Fibroblast of peridontal ligament (primary cell): ENCODE results near the gene TUBG1.
A peak's percentile ranks its signal among the peaks of the same experiment; 100 is the strongest.
"Not testable (repeated sequence)": the region's sequence is repeated elsewhere in the genome, so short reads cannot be mapped to it uniquely, and the experiment has no call there.

ENCODE experiments used
- DNase-seq: peaks from one replicate; pipeline ENCODE4 v3.0.0-alpha.2; 2010; ENCODE audit errors: extremely low read depth

Gene TUBG1

DNA sequence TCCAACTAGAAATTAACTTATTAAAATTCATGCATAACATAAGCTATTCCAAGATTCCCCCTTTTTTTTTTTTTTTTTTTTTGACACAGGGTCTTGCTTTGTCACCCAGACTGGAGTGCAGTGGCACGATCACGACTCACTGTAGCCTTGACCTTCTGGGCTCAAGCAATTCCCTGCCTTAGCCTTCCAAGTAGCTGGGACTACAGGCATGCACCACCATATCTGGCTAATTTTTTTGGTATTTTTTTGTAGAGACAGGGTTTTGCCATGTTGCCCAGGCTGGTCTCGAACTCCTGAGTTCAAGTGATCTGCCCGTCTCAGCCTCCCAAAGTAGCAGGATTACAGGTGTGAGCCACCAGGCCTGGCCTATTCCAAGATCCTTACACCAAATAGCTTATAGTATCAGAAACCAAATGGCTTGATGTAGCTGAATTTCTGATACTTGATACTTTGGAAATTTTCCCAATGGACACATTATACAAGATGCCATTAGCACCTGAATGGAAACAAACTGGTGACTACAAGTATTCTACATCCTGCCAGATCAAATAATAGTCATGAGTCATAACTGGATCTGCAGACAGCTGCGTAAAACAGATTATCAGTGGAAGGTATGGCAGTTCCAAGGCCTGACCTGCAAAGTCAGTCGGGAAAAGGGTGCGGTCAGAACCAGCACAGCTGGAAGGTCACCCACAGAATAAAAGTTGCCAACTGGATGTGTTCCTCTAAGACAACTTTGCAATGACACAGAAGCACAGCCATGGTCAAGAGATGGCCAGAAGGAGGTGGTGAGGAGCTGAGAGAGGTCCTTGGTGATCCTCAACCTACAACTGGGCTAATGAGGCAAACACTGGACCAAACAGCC lies 14.5 kb downstream of the TUBG1 start:
- no peak for DNase-seq

DNA sequence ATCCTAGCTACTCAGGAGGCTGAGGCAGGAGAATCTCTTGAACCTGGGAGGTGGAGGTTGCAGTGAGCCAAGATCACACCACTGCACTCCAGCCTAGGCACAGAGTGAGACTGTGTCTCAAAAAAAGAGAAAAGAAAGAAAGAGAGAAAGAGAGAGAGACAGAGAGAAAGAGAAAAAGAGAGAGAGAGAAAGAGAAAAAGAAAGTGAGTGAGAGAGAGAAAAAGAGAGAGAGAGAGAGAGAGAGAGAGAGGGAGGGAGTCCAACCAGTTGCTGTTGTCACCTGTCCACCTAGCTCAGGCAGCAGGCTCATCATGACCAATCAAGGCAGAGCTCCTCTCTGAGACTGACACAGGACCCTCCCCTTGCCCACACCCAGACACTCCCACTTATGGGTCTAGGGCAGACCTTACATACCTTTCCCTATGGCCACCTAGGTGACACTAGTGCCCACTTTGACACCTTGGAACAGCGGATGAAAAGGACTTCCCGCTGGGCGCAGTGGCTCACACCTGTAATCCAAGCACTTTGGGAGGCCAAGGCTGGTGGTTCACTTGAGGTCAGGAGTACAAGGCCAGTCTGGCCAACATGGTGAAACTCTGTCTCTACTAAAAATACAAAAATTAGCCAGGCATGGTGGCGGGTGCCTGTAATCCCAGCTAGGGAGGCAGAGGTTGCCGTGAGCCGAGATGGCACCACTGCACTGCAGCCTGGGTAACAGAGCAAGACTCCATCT lies 17.7 kb downstream of the TUBG1 start:
- not testable (repeated sequence) for DNase-seq

DNA sequence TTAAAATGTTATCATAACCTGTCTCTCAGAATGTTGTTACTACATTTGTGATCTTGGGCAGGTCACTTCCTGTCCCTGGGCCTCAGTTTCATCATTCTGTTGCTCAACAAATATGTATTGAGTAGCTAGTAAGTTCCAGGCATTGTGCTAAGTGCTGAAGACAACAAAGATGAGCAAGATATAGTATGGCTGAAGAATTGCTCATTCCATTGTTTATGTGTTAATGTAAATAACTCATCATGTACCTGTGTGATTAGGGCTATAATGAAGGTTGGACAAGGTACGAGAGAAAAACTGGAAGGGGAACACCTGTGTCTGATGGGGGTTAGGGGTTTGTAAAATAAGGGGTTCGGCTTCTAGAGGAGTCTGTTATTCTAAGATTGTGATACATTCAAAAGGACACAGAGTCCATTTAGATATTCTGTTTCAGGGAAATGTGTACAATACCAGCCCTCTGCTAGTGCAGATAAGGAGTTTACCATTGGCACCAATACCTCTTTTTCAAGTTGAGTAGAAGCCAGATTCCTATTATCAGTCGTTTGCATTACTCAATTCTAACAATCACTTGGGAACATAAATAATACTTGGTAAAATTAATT lies 20.0 kb downstream of the TUBG1 start:
- DNase-seq: no peak

- no peak for DNase-seq
These were observed 23.5 kb downstream of the TUBG1 start for GRCh38 chr17:42632949-42633444.

DNA sequence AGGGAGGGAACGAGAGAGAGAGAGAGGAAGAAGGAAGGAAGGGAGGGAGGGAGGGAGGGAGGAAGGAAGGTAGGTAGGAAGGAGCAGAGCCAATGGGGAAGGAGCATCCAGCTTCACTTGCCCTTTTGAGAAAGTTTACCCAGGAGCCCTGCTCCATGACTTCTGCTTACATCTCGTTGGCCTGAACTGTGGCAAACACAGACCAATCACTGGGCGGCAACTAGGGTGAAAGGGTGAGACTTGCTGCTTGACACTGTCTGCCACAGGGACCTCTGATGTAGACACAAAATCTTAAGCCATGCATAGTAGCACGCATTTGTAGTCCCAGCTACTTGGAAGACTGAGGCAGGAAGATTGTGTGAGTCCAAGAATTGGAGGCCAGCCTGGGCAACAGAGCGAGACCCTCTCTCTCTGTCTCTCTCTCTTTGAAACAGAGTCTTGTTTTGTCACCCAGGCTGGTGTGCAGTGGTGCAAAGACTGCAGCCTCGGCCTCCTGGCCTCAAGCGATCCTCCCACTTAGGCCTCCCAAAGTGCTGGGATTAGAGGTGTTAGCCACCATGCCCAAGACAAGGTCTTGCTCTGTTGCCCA lies 30.1 kb downstream of the TUBG1 start:
- DNase-seq: no peak

GRCh38 chr17:42640121-42640520 lies 30.6 kb downstream of the TUBG1 start:
- DNase-seq: no peak

DNA sequence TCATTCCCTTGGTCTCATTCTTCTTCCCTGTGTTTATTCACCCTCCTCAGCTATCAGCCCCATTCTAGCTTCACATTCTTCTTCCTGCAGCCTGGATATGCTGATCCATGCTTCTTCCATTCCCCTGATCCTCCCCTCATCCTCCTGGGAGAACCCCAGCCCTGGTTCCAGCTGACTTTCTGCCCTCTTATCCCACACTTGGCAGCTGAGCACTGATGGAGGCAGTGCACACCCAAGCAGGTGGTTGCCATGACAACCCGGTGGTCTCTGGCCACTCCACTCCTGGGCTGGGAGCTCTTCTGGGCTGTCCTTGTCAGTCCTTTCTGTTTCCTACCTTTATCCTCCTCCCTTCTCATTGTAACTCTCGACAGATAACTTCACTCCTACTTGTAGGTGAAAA lies 32.9 kb downstream of the TUBG1 start:
- DNase-seq: no peak

GRCh38 chr17:42647778-42648177 lies 38.3 kb downstream of the TUBG1 start:
- DNase-seq: no peak

DNA sequence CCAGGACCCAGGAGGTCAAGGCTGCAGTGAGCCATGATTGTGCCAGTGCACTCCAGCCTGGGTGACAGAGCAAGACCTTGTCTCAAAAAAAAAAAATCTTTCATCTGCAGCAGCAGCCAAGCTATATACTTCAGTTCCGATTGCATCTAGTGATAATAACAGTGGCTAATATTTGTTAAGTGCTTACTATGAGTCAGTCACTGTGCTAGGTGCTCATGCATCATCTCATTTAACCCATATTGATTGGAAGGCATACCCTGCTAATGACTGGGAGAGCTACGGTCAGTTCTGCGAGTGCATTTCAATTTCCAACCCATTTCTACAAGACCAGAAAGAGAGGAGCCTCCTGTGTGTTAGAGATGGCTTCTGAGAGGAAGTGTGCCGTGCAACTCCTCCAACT lies 41.9 kb downstream of the TUBG1 start:
- DNase-seq: no peak

GRCh38 chr17:42653179-42654124 lies 44.0 kb downstream of the TUBG1 start:
- peak; percentile 86 for DNase-seq

DNA sequence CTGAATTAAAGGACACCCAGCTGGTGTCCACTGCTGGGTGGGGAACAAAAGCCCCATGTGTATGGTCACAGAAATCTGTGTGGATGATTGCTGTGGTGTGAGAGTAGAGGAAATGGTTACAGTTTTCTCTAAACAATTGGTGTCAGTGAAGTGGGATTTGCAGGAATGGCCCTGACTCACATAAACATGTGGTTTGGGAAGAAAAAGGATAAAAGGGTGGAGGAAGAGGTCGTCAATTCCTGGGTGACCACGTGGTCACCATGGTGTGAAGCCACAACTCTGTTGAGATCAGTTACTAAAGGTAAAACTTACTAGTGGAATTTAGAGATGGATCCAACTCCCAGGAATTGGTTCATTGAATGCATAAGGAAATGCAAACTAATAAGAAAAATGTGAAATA lies 46.0 kb downstream of the TUBG1 start:
- DNase-seq: peak; percentile 82

DNA sequence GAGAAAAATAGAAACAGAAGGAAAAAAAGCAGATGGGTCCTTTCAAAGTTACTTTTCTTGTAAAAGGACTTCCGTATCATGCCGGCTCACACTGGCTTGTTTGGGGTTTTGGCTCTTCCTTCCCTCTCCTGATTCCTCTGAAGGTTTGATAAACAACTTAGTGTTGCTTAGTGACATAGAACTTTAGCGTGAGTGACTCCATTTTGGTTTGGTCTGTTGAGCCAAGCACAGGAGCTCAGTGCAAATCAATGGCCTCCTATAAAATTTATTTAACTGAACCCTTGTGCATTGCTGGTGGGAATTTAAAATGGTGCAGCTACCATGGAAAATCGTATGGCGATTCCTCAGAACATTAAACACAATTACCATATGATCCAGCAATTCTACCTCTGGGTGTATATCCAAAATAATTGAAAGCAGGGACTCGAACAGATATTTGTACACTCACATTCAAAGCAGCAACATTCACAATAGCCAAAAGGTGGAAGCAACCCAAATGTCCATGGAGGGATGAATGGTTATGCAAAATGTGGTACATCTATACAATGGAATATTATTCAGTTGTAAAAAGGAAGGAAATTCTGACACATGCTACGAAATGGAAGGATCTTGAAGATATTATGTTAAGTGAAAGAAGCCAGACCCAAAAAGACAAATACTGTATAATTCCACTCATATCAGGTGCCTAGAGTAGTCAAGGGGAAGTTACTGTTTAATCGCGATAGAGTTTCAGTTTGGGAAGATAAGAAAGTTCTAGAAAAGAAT lies 48.5 kb downstream of the TUBG1 start:
- DNase-seq: no peak

GRCh38 chr17:42659079-42659931 lies 49.8 kb downstream of the TUBG1 start, which contains the start of gene TUBG2:
Gene TUBG2, plus strand, starts transcription at chr17:42659284. Its CDS starts 220 bp downstream, at chr17:42659504.
- peak; percentile 85 for DNase-seq

DNA sequence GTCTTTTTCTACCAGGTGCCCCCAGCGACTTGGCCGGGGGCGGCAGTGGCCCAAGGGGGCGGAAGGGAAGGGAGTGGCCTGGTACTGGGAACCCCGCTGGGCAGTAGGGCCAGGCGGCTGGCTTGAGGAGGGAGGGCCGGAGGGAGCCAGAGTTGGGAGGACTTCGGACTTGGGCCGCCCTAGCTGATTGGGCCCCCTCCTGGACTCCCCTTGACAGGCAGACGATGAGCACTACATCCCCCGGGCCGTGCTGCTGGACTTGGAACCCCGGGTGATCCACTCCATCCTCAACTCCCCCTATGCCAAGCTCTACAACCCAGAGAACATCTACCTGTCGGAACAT lies 50.4 kb downstream of the TUBG1 start:
- not testable (repeated sequence) for DNase-seq

GRCh38 chr17:42660692-42661345 lies 51.3 kb downstream of the TUBG1 start:
- DNase-seq: no peak
